Measurements from ENCODE around the gene OXLD1. TPM values are rescaled to one million over a fixed set of nuclear protein-coding genes. Genes with fewer than 3 reads are reported as not detected.
A peak's percentile ranks its signal among the peaks of the same experiment; 100 is the strongest.

The OXLD1 gene
- total RNA-seq, 6 experiments from 2014 or later, result 8.3 to 24.3 (median 14.6) TPM

DNA sequence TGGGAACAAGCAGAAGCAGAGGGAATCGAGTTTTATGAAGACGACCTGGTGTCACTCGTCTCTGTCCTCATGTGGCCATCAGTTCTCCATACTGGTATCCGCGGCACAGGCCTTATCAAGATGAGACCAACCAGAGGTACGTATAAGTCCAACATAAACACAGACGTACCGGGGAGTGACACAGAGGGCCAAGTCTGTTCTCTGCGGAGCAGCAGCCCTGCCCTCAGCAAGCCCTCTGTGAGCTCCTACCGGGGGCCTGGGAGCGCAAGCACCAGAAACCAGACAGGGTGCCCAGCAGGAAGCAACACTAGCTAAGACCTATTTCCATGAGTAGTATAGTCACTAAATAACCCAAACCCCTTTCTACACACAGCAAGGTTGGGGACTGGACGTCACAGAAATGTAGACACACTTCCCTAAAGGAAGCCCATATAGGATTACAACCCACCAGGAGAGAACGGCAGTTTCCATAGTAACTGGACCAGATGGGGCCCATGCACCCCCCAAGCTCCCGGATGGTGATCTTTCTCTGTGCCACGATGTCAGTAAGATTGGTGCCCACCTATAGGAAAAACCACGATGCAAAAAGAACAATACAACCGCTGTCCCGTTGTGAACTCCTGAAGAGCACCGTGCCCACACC is 16.3 kb upstream of the OXLD1 start:
- WGBS (ENCODE audit: insufficient coverage, low coverage, low lambda C conversion rate, missing lambda C conversion rate), result 32% methylated on average over 15 of the region's 19 CpGs
- H3K4me1 ChIP-seq, result peaks cover 0 to 41% (median 12%) of the 10 kb centered on the region in 4 donors
- H3K27ac ChIP-seq, result peak overlapping the region in 1 of 3 donors; percentile 49
- intact Hi-C loops (cut with DNase I), result no loop called here
- H3K36me3 ChIP-seq, result peaks cover 0 to 17% (median 8%) of the 10 kb centered on the region in 4 donors
- DNase-seq (no peak), ATAC-seq (no peak)
- H3K27me3 ChIP-seq, result no peaks in the 10 kb centered on the region
- peak overlapping the region; percentile 93 to 98 (median 96) for H3K4me3 ChIP-seq
- H3K9me3 ChIP-seq, result no peaks in the 10 kb centered on the region
- TF ChIP-seq POLR2A (IDR thresholded peaks at IDR 0.05) (no peak), CTCF (IDR thresholded peaks at IDR 0.05) (no peak)

- WGBS (ENCODE audit: insufficient coverage, low coverage, low lambda C conversion rate, missing lambda C conversion rate), result 20% methylated on average over 2 of the region's 17 CpGs
- intact Hi-C loops (cut with DNase I), result no loop called here
- DNase-seq, result no peak
- no peaks in the 10 kb centered on the region for H3K9me3 ChIP-seq
- TF ChIP-seq CTCF (IDR thresholded peaks at IDR 0.05) (no peak), POLR2A (IDR thresholded peaks at IDR 0.05) (no peak)
- peaks cover 0 to 9% (median 3%) of the 10 kb centered on the region in 4 donors for H3K36me3 ChIP-seq
- ATAC-seq, result no peak
- H3K4me3 ChIP-seq, result no peak overlapping the region
- H3K27me3 ChIP-seq, result no peaks in the 10 kb centered on the region
- no peak overlapping the region for H3K27ac ChIP-seq
- H3K4me1 ChIP-seq, result peaks cover 0 to 41% (median 12%) of the 10 kb centered on the region in 4 donors
Measured at GRCh38 chr17:81681672-81682071, 15.3 kb upstream of the OXLD1 start.

DNA sequence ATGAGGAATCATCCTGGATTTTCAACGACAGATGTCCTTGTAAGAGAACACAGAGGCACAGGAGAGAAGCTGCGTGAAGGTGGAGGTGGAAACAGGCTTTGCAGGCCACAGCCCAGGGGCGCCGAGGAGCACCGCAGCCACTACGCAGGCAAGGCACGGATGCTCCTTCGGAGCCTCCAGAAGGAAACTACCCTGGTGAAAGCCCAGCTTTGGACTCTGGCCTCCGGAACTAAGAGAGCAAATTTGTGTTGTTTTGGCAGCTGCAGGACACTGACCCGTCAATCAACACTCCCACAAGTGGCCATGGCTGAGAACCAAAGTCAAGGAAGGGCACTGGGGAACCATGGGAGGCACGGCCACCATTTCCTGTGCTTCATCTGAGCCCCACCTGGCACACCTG is 13.7 kb upstream of the OXLD1 start:
- DNase-seq (peak in 2 of 3 donors; percentile 72 to 75), ATAC-seq (peak; percentile 33 to 57 (median 45))
- TF ChIP-seq CTCF (IDR thresholded peaks at IDR 0.05) (no peak), POLR2A (IDR thresholded peaks at IDR 0.05) (no peak)
- Histone ChIP-seq H3K27me3 (no peaks in the 10 kb centered on the region), H3K27ac (peak overlapping the region in 2 of 3 donors; percentile 25 to 47), H3K4me1 (peaks cover 0 to 36% (median 10%) of the 10 kb centered on the region in 4 donors), H3K4me3 (no peak overlapping the region), H3K36me3 (no peaks in the 10 kb centered on the region), H3K9me3 (no peaks in the 10 kb centered on the region)
- WGBS (ENCODE audit: insufficient coverage, low coverage, low lambda C conversion rate, missing lambda C conversion rate), result 39% methylated on average over 11 of the region's 11 CpGs
- intact Hi-C loops (cut with DNase I), result no loop called here

DNA sequence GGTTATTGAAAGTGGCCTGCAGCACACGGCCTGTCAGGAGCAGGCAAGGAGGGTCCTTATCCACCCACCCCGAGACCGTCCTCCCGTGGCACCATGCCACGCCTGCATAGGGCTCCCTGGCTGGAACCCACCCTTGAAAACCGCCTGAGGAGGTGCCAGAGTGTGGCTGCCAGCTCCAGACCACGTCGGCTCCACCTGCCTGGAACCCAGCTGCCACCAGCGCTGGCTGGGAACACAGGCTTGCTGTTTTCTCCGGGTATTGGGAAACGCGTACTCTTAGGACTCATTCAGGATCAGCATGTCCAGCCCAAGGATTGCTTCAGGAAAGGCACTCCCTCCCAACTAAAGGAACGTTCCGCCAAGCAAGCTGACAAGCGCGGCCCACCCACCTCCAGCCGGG is 10.5 kb upstream of the OXLD1 start:
- Histone ChIP-seq H3K27ac (no peak overlapping the region), H3K4me3 (no peak overlapping the region), H3K27me3 (no peaks in the 10 kb centered on the region), H3K4me1 (peaks cover 0 to 16% (median 6%) of the 10 kb centered on the region in 4 donors), H3K36me3 (peaks cover 0 to 21% (median 3%) of the 10 kb centered on the region in 4 donors), H3K9me3 (no peaks in the 10 kb centered on the region)
- DNase-seq, result peak in 1 of 3 donors; percentile 69
- intact Hi-C loops (cut with DNase I), result no loop called here
- TF ChIP-seq POLR2A (IDR thresholded peaks at IDR 0.05), result no peak
- no peak for TF ChIP-seq CTCF (IDR thresholded peaks at IDR 0.05)
- ATAC-seq, result peak in 1 of 4 donors; percentile 37
- no CpG with 5 or more reads among the region's 17 CpGs for WGBS (ENCODE audit: insufficient coverage, low coverage, low lambda C conversion rate, missing lambda C conversion rate)

All from right lobe of liver (tissue), 6 donors.